Fibroblast of mammary gland (primary cell): Measurements from ENCODE around the gene MYBL2.

Source experiments
- DNase-seq: peaks from one replicate; pipeline ENCODE4 v3.0.0-alpha.2; 2010; ENCODE audit warnings: low read depth
- H3K4me3 ChIP-seq: 2 replicates; pipeline ENCODE4 v1.5.1; 2011; ENCODE audit warnings: low read depth, mild to moderate bottlenecking, low read length, moderate library complexity; ENCODE audit not compliant: control insufficient read depth
- TF ChIP-seq, protein P1 (sequence below): conservative IDR thresholded peaks from 2 replicates; pipeline ENCODE4 v1.5.1; 2011; ENCODE audit warnings: low read depth, low read length, inconsistent platforms; ENCODE audit not compliant: control insufficient read depth, insufficient read depth

MYBL2 gene

GRCh38 chr20:43686820-43687219 is 19.9 kb downstream of the MYBL2 start:
- no peak overlapping the region for H3K4me3 ChIP-seq
- TF ChIP-seq, protein P1, sequence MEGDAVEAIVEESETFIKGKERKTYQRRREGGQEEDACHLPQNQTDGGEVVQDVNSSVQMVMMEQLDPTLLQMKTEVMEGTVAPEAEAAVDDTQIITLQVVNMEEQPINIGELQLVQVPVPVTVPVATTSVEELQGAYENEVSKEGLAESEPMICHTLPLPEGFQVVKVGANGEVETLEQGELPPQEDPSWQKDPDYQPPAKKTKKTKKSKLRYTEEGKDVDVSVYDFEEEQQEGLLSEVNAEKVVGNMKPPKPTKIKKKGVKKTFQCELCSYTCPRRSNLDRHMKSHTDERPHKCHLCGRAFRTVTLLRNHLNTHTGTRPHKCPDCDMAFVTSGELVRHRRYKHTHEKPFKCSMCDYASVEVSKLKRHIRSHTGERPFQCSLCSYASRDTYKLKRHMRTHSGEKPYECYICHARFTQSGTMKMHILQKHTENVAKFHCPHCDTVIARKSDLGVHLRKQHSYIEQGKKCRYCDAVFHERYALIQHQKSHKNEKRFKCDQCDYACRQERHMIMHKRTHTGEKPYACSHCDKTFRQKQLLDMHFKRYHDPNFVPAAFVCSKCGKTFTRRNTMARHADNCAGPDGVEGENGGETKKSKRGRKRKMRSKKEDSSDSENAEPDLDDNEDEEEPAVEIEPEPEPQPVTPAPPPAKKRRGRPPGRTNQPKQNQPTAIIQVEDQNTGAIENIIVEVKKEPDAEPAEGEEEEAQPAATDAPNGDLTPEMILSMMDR = no peak
- DNase-seq = no peak

GRCh38 chr20:43689165-43689564 is 22.3 kb downstream of the MYBL2 start:
- no peak for DNase-seq
- TF ChIP-seq, protein P1 = no peak
- H3K4me3 ChIP-seq = no peak overlapping the region

DNA sequence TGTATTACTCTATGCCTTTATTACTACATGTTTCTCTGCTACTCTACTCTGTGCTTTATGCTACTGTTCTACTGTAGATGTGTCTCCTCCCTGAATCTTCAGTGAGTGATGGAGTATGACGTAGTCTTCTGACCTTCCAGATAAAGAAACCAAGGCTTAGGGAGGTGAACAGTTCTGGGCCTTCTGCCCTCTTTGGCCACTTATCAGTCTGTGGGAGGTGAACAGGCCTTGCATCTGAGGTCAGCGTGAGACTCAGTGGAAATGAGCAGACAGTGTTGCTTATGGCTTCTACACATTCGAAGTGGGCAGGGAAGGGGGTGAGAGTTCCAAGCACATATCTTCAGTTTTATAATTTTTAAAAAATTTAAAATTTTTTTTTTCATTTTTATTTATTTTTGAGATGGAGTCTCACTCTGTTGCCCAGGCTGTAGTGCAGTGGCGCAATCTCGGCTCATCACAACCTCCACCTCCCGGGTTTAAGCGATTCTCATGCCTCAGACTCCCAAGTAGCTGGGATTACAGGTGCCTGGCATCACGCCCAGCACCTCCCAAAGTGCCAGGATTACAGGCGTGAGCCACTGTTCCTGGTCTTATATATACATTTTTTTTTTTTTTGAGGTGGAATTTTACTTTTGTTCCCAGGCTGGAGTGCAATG is 24.2 kb downstream of the MYBL2 start:
- H3K4me3 ChIP-seq = no peak overlapping the region
- DNase-seq = no peak
- TF ChIP-seq, protein P1 = no peak

DNA sequence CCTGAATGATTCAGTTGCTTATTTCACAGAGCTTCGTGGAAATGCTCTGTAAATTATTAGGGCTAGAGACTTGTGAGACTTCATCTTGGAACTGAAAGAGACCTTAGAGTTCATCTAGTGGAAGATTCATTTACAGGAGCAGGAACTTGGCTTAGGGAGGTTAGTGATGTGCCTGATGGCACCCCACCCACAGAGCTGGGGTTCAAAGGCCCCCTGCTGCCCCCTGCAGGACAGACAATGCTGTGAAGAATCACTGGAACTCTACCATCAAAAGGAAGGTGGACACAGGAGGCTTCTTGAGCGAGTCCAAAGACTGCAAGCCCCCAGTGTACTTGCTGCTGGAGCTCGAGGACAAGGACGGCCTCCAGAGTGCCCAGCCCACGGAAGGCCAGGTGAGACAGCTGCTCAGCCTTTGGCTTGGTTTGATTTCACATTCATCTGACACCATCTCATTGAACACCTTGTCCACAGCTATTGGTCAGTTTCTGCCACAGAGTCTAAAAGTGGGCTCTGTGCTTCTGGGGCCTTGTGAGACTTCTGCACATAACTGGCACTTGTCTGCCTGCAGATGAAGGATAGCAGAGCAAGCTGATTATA is 25.1 kb downstream of the MYBL2 start:
- H3K4me3 ChIP-seq = no peak overlapping the region
- TF ChIP-seq, protein P1 = peak; percentile 66
- peak; percentile 46 for DNase-seq

DNA sequence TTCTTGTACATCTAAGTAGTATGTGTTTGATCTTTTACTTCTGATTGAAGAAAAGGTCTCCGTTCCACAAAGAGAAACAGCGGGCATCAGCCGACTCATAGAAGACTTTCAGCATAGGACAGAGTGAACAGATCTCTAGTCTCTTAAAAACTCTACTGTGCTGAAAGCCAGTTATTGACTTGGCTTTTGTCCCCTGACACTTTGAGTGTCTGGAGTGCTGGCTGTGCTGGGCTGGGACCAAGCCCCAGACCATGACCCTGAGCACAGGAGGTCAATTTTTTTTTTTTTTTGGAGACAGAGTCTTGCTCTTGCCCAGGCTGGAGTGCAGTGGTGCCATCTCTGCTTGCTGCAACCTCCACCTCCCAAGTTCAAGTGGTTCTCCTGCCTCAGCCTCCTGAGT is 27.8 kb downstream of the MYBL2 start:
- H3K4me3 ChIP-seq = no peak overlapping the region
- no peak for DNase-seq
- TF ChIP-seq, protein P1 = no peak

DNA sequence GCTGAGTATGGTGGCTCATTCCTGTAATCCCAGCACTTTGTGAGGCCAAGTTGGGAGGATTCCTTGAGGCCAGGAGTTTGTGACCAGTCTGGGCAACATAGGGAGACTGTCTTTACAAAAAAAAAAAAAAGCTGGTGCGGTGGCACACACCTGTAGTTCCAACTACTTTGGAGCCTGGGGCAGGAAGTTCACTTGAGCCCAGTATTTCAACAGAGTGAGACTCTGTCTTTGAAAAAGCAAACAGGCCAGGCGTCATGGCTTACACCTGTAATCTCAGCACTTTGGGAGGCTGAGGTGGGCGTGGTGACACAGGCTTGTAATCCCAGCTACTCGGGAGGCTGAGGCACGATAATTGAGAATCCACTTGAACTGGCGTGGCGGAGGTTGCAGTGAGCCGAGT is 28.7 kb downstream of the MYBL2 start:
- H3K4me3 ChIP-seq = no peak overlapping the region
- no peak for DNase-seq
- TF ChIP-seq, protein P1 = no peak
